B cell (primary cell): ENCODE measurements around the gene PRR3. TPM values are rescaled to one million over a fixed set of nuclear protein-coding genes. Genes with fewer than 3 reads are reported as not detected.
A peak's percentile ranks its signal among the peaks of the same experiment; 100 is the strongest.

ENCODE experiments used
- ATAC-seq: fragments of 200-7000 bp; cut with Tn5 transposase; one replicate; pipeline ENCODE4 v1.10.0; 2021; ENCODE audit warnings: low read depth, mild to moderate bottlenecking, moderate number of reproducible peaks, moderate library complexity
- CTCF ChIA-PET: fragments of 350-600 bp; sonication (Branson Sonifier 250); formaldehyde crosslinking; loops from one replicate; lab custom pipeline; 2021; ENCODE audit warnings: antibody characterized with exemption, inconsistent platforms; lab: Charles Lee
- POLR2A ChIA-PET: fragments of 350-600 bp; sonication (Branson Sonifier 250); formaldehyde crosslinking; loops from one replicate; lab custom pipeline; 2021; ENCODE audit warnings: antibody characterized with exemption; lab: Charles Lee
- DNase-seq: peaks from one replicate; pipeline ENCODE4 v3.0.0; 2013
- H2AFZ ChIP-seq: 2 replicates; pipeline ENCODE4 v1.6.1; 2012; ENCODE audit warnings: mild to moderate bottlenecking, low read depth, low read length; ENCODE audit not compliant: insufficient read depth, poor library complexity, severe bottlenecking
- H3K27ac ChIP-seq, 2 donors: 1 replicate in 1 of 2; 2 replicates in 1 of 2; pipeline ENCODE4 v1.5.1; 2012 to 2013; ENCODE audit warnings: low read length in 2 of 2, mild to moderate bottlenecking in 2 of 2, moderate library complexity in 1 of 2
- H3K27me3 ChIP-seq, 4 experiments: fragments of 200-600 bp in 1 of 4; sonication (generic) in 1 of 4; replicated peaks in 1 of 4; 1 replicate in 2 of 4; 2 replicates in 2 of 4; pipeline versions ENCODE4 v1.6.1 to v1.7.0; 2013 to 2016; ENCODE audit warnings: low read length in 3 of 4, mild to moderate bottlenecking in 2 of 4, mixed read lengths in 1 of 4, moderate library complexity in 1 of 4; ENCODE audit not compliant: insufficient read depth in 4 of 4, control insufficient read depth in 3 of 4; ENCODE audit errors: control extremely low read depth in 1 of 4
- H3K36me3 ChIP-seq, 2 experiments: replicated peaks in 1 of 2; 1 replicate in 1 of 2; 2 replicates in 1 of 2; pipeline versions ENCODE4 v1.6.1 to v1.7.1; 2013; ENCODE audit warnings: low read length in 1 of 2; ENCODE audit not compliant: insufficient read depth in 2 of 2, control insufficient read depth in 1 of 2; ENCODE audit errors: control extremely low read depth in 1 of 2, extremely low read depth in 1 of 2
- H3K4me1 ChIP-seq, 2 donors: fragments of 200-600 bp in 1 of 2; sonication (generic) in 1 of 2; 1 replicate in 1 of 2; 2 replicates in 1 of 2; pipeline versions ENCODE4 v1.5.1 to v1.6.1; 2013 to 2017; ENCODE audit warnings: low read length in 2 of 2; ENCODE audit not compliant: control insufficient read depth in 2 of 2, insufficient read depth in 2 of 2
- H3K4me2 ChIP-seq: replicated peaks from 2 replicates; pipeline ENCODE3; 2012; ENCODE audit warnings: mild to moderate bottlenecking, low read depth, low read length; ENCODE audit not compliant: poor library complexity, severe bottlenecking
- H3K4me3 ChIP-seq, 5 experiments: fragments of 200-600 bp in 1 of 5; sonication (generic) in 1 of 5; 1 replicate in 3 of 5; 2 replicates in 2 of 5; pipeline versions ENCODE4 v1.5.1 to v1.7.0; 2011 to 2016; ENCODE audit warnings: low read length in 4 of 5, mild to moderate bottlenecking in 4 of 5, low read depth in 2 of 5, control low read depth in 1 of 5, moderate library complexity in 1 of 5; ENCODE audit not compliant: insufficient read depth in 1 of 5; ENCODE audit errors: control extremely low read depth in 1 of 5, extremely low read depth in 1 of 5
- H3K79me2 ChIP-seq: fragments of 200-600 bp; sonication (generic); one replicate; pipeline ENCODE4 v1.6.0; 2016; ENCODE audit warnings: low read length; ENCODE audit not compliant: control insufficient read depth, insufficient read depth
- H3K9ac ChIP-seq: fragments of 200-600 bp; sonication (generic); 2 replicates; pipeline ENCODE4 v1.6.1; 2017; ENCODE audit warnings: mild to moderate bottlenecking, low read length, moderate library complexity
- H3K9me3 ChIP-seq, 3 donors: one replicate each; pipeline versions ENCODE4 v1.6.1 to v1.7.1; 2013; ENCODE audit warnings: low read length in 2 of 3; ENCODE audit not compliant: control insufficient read depth in 2 of 3, insufficient read depth in 1 of 3; ENCODE audit errors: control extremely low read depth in 1 of 3
- H4K20me1 ChIP-seq: 2 replicates; pipeline ENCODE4 v1.6.0; 2012; ENCODE audit warnings: mild to moderate bottlenecking, low read length; ENCODE audit not compliant: insufficient read depth, control insufficient read depth, poor library complexity, severe bottlenecking
- H3K27ac Mint-ChIP-seq: one replicate; pipeline ENCODE4 v1.8.0; 2021; ENCODE audit warnings: mixed read lengths
- H3K27me3 Mint-ChIP-seq: one replicate; pipeline ENCODE4 v1.8.0; 2021; ENCODE audit warnings: mixed read lengths
- H3K4me1 Mint-ChIP-seq: one replicate; pipeline ENCODE4 v1.8.0; 2021; ENCODE audit warnings: mixed read lengths
- H3K4me3 Mint-ChIP-seq: one replicate; pipeline ENCODE4 v1.8.0; 2021; ENCODE audit warnings: mixed read lengths
- H3K9me3 Mint-ChIP-seq: one replicate; pipeline ENCODE4 v1.8.0; 2022; ENCODE audit warnings: mixed read lengths; ENCODE audit not compliant: insufficient read depth
- EZH2 ChIP-seq: IDR thresholded peaks from 2 replicates; pipeline ENCODE4 v1.6.1; 2012; ENCODE audit warnings: borderline replicate concordance, low read depth, mild to moderate bottlenecking, moderate library complexity, low read length; ENCODE audit not compliant: insufficient read depth, poor library complexity, severe bottlenecking
- WGBS: methylation state at CpG from one replicate; pipeline ENCODE4 v1.1.5; 2013; ENCODE audit warnings: missing lambda C conversion rate; ENCODE audit not compliant: insufficient coverage; 5-methylcytosine and 5-hydroxymethylcytosine counted together
- intact Hi-C: fragments of 100-400 bp; cut with micrococcal nuclease; formaldehyde crosslinking; loops from one replicate; pipeline ENCODE4 v1.10.0; 2022
- polyA plus RNA-seq: library from polyadenylated mRNA; depleted of rRNA; stranded (reverse); fragments of >200 nt; gene quantifications from 2 replicates; pipeline ENCODE4 v1.2.3, GENCODE V29; 2012
- total RNA-seq, 2 donors: library from RNA; stranded (reverse); fragments of 120-200 nt in 1 of 2; gene quantifications; 1 replicate in 1 of 2; 2 replicates in 1 of 2; pipeline versions ENCODE4 v1.2.3 to v1.2.4, GENCODE V29; 2013 to 2022
- TF ChIP-seq, protein P1 (sequence below): fragments of 200-600 bp; IDR thresholded peaks from one replicate; pipeline ENCODE4 v1.8.0; 2022; ENCODE audit warnings: antibody characterized with exemption, mild to moderate bottlenecking

Gene PRR3
- total and polyA plus RNA-seq, 2 donors (not counting 1 experiment from before 2014, with no cell fraction given), result 15.0 to 30.3 TPM

DNA sequence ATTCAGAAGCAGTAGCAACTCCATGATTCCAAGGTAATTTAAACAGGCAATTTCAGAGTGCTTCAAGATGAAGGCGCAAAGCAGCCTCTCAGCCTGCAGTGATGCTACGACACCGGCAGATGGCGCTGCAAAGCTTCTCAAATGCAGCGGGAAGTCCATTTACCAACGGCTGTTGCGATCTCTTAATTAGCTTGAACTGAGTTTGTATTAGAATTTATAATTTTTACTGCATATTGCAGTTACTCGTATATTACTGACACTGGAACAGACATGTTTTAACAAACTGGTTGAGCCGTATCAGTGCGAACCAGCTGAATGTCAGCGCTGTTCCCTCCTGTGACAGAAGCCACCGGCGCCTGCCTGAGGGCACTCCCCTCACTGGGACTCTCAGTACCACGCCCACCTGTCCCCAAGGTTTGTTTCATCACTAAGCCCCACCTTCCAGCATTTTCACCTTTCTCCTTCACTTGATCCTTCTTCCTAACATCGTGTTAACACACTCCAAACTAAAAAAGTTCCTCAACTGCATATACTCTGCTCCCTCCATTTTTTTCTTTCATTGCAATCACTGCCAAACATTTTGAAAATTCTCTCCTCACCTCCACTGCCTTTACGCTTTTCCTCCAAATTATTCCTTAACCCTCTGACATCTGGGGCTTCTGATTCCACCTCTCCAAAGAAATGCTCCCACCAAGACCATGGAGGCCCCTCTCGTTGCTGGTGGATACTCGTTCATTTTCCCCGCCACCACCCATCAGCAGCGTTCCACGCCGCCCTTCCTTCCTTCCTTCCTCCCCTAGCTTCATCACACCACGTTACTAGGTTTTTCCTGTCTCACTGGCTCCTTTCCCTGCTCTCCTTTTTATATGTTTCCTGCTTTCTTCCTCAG lies 15.3 kb upstream of the PRR3 start:
- Histone ChIP-seq H3K79me2 (no peaks in the 10 kb centered on the region), H3K27me3 (no peaks in the 10 kb centered on the region), H3K9me3 (no peaks in the 10 kb centered on the region), H3K27ac (peak overlapping the region; percentile 71 to 89), H3K4me3 (peak overlapping the region; percentile 44 to 73 (median 63)), H3K4me1 (peaks cover 18 to 29% of the 10 kb centered on the region in 2 donors), H3K9ac (peak overlapping the region; percentile 62), H2AFZ (peak overlapping the region; percentile 10), H3K4me2 (peak overlapping the region; percentile 77), H4K20me1 (no peaks in the 10 kb centered on the region), H3K36me3 (peaks cover 0 to 14% of the 10 kb centered on the region in 2 experiments)
- Mint-ChIP-seq H3K4me3 (peak overlapping the region; percentile 88), H3K9me3 (no peaks in the 10 kb centered on the region), H3K4me1 (peaks cover 30% of the 10 kb centered on the region), H3K27ac (peak overlapping the region; percentile 87), H3K27me3 (no peaks in the 10 kb centered on the region)
- TF ChIP-seq EZH2, result no peak
- TF ChIP-seq, protein P1, sequence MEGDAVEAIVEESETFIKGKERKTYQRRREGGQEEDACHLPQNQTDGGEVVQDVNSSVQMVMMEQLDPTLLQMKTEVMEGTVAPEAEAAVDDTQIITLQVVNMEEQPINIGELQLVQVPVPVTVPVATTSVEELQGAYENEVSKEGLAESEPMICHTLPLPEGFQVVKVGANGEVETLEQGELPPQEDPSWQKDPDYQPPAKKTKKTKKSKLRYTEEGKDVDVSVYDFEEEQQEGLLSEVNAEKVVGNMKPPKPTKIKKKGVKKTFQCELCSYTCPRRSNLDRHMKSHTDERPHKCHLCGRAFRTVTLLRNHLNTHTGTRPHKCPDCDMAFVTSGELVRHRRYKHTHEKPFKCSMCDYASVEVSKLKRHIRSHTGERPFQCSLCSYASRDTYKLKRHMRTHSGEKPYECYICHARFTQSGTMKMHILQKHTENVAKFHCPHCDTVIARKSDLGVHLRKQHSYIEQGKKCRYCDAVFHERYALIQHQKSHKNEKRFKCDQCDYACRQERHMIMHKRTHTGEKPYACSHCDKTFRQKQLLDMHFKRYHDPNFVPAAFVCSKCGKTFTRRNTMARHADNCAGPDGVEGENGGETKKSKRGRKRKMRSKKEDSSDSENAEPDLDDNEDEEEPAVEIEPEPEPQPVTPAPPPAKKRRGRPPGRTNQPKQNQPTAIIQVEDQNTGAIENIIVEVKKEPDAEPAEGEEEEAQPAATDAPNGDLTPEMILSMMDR, result peak; percentile 100
- ATAC-seq (peak; percentile 80), DNase-seq (peak; percentile 92)
- CTCF ChIA-PET, result interaction anchor here (0.7 to 15.6 kb wide), 41 partner anchors 12 to 546 kb away, joined by 3 to 681 read pairs (median 8); partner anchors contain the start of genes ABCF1, DHX16, GNL1 and MDC1
- WGBS, result 0% methylated on average over 17 of the region's 23 CpGs
- POLR2A ChIA-PET, result interaction anchor here (0.5 to 2.6 kb wide), 21 partner anchors 9 to 347 kb away, joined by 3 to 16 read pairs (median 4); partner anchors contain the start of genes GNL1 and PRR3
- intact Hi-C loops, result loop anchor here (1.0 to 2.0 kb wide), 6 partner anchors 15 to 189 kb away; partner anchors contain the start of genes DHX16 and GNL1
